GM13976 (cell line): ENCODE results near the gene CSNK2A3.
"Not testable (repeated sequence)": the region's sequence is repeated elsewhere in the genome, so short reads cannot be mapped to it uniquely, and the experiment has no call there.

ENCODE experiments used
- DNase-seq: peaks from one replicate; pipeline ENCODE4 v3.0.0; 2012; ENCODE audit warnings: low spot score
- CTCF ChIP-seq: IDR thresholded peaks from 2 replicates; pipeline ENCODE4 v1.5.1; 2012; ENCODE audit warnings: borderline replicate concordance, mild to moderate bottlenecking; ENCODE audit not compliant: insufficient read depth; ENCODE audit errors: extremely low read depth, missing control alignments, control extremely low read depth
- in situ Hi-C: fragments of 300-500 bp; cut with MboI; formaldehyde crosslinking; loops from one replicate; pipeline ENCODE4 v1.12.0; 2022; ENCODE audit warnings: low sequenced_read_pairs, mixed read lengths, inconsistent platforms; ENCODE audit not compliant: unreplicated experiment

Gene CSNK2A3

DNA sequence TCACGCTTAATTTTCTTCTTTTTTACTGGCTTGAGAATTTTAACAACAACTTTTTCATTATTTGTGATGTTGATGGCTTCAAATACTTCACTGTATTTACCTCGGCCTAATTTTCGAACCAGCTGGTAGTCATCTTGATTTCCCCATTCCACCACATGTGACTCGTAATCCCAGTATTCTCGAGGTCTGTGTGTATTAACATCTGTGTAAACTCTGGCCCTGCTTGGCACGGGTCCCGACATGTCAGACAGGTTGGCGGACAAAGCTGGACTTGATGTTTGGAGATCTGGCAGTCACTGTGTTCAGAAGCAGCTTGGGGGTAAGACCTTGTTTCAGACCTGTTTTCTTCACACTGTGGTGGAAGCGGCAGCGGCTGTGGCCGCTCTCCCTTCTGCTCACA, at the start of gene CSNK2A3:
Gene CSNK2A3 (minus strand): TSS at position 373 of the 400 bp plus-strand sequence. CDS start 131 bp downstream, at position 242.
- in situ Hi-C loops, DNase-seq: not testable (repeated sequence)

GRCh38 chr11:11401960-11402535, 49.0 kb upstream of the CSNK2A3 start:
- in situ Hi-C loops, result no loop called here
- TF ChIP-seq CTCF, result no peak
- DNase-seq, result no peak

DNA sequence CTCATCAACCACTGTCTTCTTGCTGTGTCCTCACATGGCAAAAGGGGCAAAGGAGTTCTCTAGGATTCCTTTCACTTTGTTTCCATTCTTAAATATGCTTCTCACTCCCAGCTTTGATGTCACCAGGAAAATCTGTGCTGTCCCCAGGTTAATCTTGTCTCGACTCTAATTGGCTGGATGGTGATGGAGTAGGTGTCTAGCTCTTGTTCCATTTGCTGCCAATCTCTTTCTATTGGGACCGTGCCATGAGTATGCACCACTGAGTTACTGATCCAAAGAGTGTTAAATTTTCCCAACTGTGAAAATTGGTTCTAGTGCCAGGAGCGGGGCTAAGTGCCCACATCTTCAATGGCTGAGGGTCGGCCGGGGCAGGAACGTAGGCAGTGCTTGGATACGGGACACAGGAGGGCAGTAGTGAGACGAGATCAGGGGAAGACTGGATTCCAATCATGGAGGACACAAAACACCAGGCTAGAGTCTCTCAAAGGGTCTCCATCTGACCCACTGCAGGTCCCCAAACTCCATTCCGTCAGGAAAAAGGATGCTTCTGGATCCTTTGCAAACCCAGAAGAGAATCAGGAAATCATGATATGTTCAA, 47.7 kb upstream of the CSNK2A3 start:
- peak; percentile 29 for DNase-seq
- in situ Hi-C loops, result no loop called here
- TF ChIP-seq CTCF, result peak; percentile 22

DNA sequence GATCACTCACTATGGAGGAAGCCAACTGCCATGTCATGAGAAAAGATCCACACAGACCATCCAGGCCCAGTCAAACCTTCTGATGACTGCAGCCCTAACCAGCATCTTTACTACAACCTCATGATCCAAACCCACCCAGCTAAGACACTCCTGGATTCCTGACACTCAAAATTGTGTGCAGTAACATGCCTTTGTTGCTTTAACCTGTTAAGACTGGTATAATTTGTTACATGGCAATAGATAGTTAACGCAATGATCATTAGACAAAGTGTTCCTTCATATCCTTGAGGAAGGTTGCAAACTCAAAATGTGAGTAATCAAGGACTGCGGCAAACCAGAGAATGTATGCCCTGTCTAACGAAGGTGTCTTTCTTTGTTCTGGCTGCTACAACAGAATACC, 47.1 kb upstream of the CSNK2A3 start:
- DNase-seq, result no peak
- in situ Hi-C loops, result no loop called here
- no peak for TF ChIP-seq CTCF

DNA sequence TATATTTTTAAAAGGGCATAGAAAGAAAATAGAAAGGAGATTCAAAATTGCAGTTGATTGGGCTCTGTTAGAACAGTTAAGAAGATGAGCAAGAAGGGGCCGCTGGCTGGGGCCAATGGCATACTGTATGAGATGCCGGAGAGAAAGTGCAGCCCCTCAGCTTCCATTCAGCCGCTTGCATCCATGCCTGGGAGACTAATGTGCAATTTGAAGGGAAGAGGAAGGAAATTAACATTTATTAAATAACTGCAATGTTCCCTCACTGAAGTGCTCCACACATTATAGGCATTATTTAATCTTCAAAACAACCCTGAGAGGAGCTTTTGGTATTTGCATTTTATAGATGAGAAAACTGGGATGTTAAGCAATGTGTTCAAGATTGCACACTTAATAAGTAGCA, 44.7 kb upstream of the CSNK2A3 start:
- in situ Hi-C loops, result no loop called here
- DNase-seq, result no peak
- no peak for TF ChIP-seq CTCF

DNA sequence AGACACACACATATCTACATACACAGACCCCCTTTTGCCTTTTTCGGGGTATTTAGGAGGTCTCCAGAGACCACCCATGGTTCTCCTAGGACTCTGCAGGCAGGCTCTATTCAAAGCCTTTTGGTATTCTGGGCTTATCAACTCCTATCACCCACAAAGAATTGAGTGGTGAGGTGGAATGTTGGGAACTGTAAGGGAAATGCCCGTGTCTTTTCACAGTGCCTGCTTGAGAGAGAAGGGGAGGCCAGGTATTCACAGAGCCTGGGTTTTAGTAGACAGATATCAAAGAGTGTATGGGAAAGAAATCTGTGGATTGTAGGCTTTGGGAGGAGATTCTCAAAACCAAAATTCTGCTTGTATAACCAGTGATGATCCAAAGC, 44.0 kb upstream of the CSNK2A3 start:
- no peak for DNase-seq
- no peak for TF ChIP-seq CTCF
- in situ Hi-C loops, result no loop called here

GRCh38 chr11:11396301-11397035, 43.4 kb upstream of the CSNK2A3 start:
- in situ Hi-C loops, result no loop called here
- DNase-seq, result no peak
- no peak for TF ChIP-seq CTCF
